Measurements from ENCODE around the gene CNOT4.

The CNOT4 gene

GRCh38 chr7:135425036-135425435 is 84.9 kb downstream of the CNOT4 start:
- Histone ChIP-seq H3K4me1 (ENCODE audit: control insufficient read depth, insufficient read depth, low read length) (peaks cover 24% of the 10 kb centered on the region), H3K27me3 (ENCODE audit: control insufficient read depth, insufficient read depth, low read length) (no peaks in the 10 kb centered on the region), H3K36me3 (ENCODE audit: control insufficient read depth, insufficient read depth, low read length) (no peaks in the 10 kb centered on the region), H3K27ac (ENCODE audit: low read depth, low read length) (no peak overlapping the region), H3K9ac (ENCODE audit: low read depth, low read length) (no peak overlapping the region), H3K9me3 (ENCODE audit: control insufficient read depth, insufficient read depth, low read length) (no peaks in the 10 kb centered on the region), H3K4me3 (ENCODE audit: low read depth, low read length) (no peak overlapping the region)

GRCh38 chr7:135420786-135421185 is 89.1 kb downstream of the CNOT4 start:
- Histone ChIP-seq H3K9me3 (ENCODE audit: control insufficient read depth, insufficient read depth, low read length) (no peaks in the 10 kb centered on the region), H3K27me3 (ENCODE audit: control insufficient read depth, insufficient read depth, low read length) (no peaks in the 10 kb centered on the region), H3K4me1 (ENCODE audit: control insufficient read depth, insufficient read depth, low read length) (peaks cover 12% of the 10 kb centered on the region), H3K4me3 (ENCODE audit: low read depth, low read length) (no peak overlapping the region), H3K9ac (ENCODE audit: low read depth, low read length) (no peak overlapping the region), H3K27ac (ENCODE audit: low read depth, low read length) (no peak overlapping the region), H3K36me3 (ENCODE audit: control insufficient read depth, insufficient read depth, low read length) (no peaks in the 10 kb centered on the region)

- H3K27ac ChIP-seq (ENCODE audit: low read depth, low read length) = no peak overlapping the region
- H3K36me3 ChIP-seq (ENCODE audit: control insufficient read depth, insufficient read depth, low read length) = no peaks in the 10 kb centered on the region; the same call in 1 of the 2 replicates
These were observed 93.5 kb downstream of the CNOT4 start for GRCh38 chr7:135416431-135416830.

GRCh38 chr7:135414850-135415439 is 95.0 kb downstream of the CNOT4 start:
- Histone ChIP-seq H3K36me3 (ENCODE audit: control insufficient read depth, insufficient read depth, low read length) (no peaks in the 10 kb centered on the region; the same call in 1 of the 2 replicates), H3K9ac (ENCODE audit: low read depth, low read length) (no peak overlapping the region), H3K4me1 (ENCODE audit: control insufficient read depth, insufficient read depth, low read length) (no peaks in the 10 kb centered on the region), H3K9me3 (ENCODE audit: control insufficient read depth, insufficient read depth, low read length) (no peaks in the 10 kb centered on the region), H3K4me3 (ENCODE audit: low read depth, low read length) (no peak overlapping the region), H3K27ac (ENCODE audit: low read depth, low read length) (no peak overlapping the region), H3K27me3 (ENCODE audit: control insufficient read depth, insufficient read depth, low read length) (no peaks in the 10 kb centered on the region)

More at GRCh38 chr7:135416431-135416830, 93.5 kb downstream of the CNOT4 start:
- H3K4me1 ChIP-seq (ENCODE audit: control insufficient read depth, insufficient read depth, low read length) = peaks cover 4% of the 10 kb centered on the region
- no peaks in the 10 kb centered on the region for H3K9me3 ChIP-seq (ENCODE audit: control insufficient read depth, insufficient read depth, low read length)
- no peaks in the 10 kb centered on the region for H3K27me3 ChIP-seq (ENCODE audit: control insufficient read depth, insufficient read depth, low read length)
- H3K4me3 ChIP-seq (ENCODE audit: low read depth, low read length) = no peak overlapping the region
- no peak overlapping the region for H3K9ac ChIP-seq (ENCODE audit: low read depth, low read length)

GRCh38 chr7:135414208-135414607 is 95.7 kb downstream of the CNOT4 start:
- Histone ChIP-seq H3K9ac (ENCODE audit: low read depth, low read length) (no peak overlapping the region), H3K36me3 (ENCODE audit: control insufficient read depth, insufficient read depth, low read length) (no peaks in the 10 kb centered on the region; the same call in 1 of the 2 replicates), H3K27ac (ENCODE audit: low read depth, low read length) (no peak overlapping the region), H3K9me3 (ENCODE audit: control insufficient read depth, insufficient read depth, low read length) (no peaks in the 10 kb centered on the region), H3K4me3 (ENCODE audit: low read depth, low read length) (no peak overlapping the region), H3K27me3 (ENCODE audit: control insufficient read depth, insufficient read depth, low read length) (no peaks in the 10 kb centered on the region), H3K4me1 (ENCODE audit: control insufficient read depth, insufficient read depth, low read length) (no peaks in the 10 kb centered on the region)

GRCh38 chr7:135411098-135411497 is 98.8 kb downstream of the CNOT4 start:
- peaks cover 5% of the 10 kb centered on the region; the same call in 1 of the 2 replicates for H3K36me3 ChIP-seq (ENCODE audit: control insufficient read depth, insufficient read depth, low read length)
- no peak overlapping the region for H3K9ac ChIP-seq (ENCODE audit: low read depth, low read length)
- no peak overlapping the region for H3K4me3 ChIP-seq (ENCODE audit: low read depth, low read length)
- H3K27ac ChIP-seq (ENCODE audit: low read depth, low read length) = no peak overlapping the region
- H3K27me3 ChIP-seq (ENCODE audit: control insufficient read depth, insufficient read depth, low read length) = no peaks in the 10 kb centered on the region
- no peaks in the 10 kb centered on the region for H3K4me1 ChIP-seq (ENCODE audit: control insufficient read depth, insufficient read depth, low read length)
- no peaks in the 10 kb centered on the region for H3K9me3 ChIP-seq (ENCODE audit: control insufficient read depth, insufficient read depth, low read length)

- Histone ChIP-seq H3K4me3 (ENCODE audit: low read depth, low read length) (no peak overlapping the region), H3K36me3 (ENCODE audit: control insufficient read depth, insufficient read depth, low read length) (peaks cover 5% of the 10 kb centered on the region; the same call in 1 of the 2 replicates), H3K9ac (ENCODE audit: low read depth, low read length) (no peak overlapping the region), H3K27me3 (ENCODE audit: control insufficient read depth, insufficient read depth, low read length) (no peaks in the 10 kb centered on the region), H3K27ac (ENCODE audit: low read depth, low read length) (no peak overlapping the region), H3K4me1 (ENCODE audit: control insufficient read depth, insufficient read depth, low read length) (no peaks in the 10 kb centered on the region), H3K9me3 (ENCODE audit: control insufficient read depth, insufficient read depth, low read length) (no peaks in the 10 kb centered on the region)
These were observed 99.4 kb downstream of the CNOT4 start for GRCh38 chr7:135410543-135410942.

GRCh38 chr7:135409845-135410542 is 99.9 kb downstream of the CNOT4 start:
- Histone ChIP-seq H3K4me1 (ENCODE audit: control insufficient read depth, insufficient read depth, low read length) (no peaks in the 10 kb centered on the region), H3K9ac (ENCODE audit: low read depth, low read length) (no peak overlapping the region), H3K9me3 (ENCODE audit: control insufficient read depth, insufficient read depth, low read length) (no peaks in the 10 kb centered on the region), H3K4me3 (ENCODE audit: low read depth, low read length) (no peak overlapping the region), H3K27me3 (ENCODE audit: control insufficient read depth, insufficient read depth, low read length) (no peaks in the 10 kb centered on the region), H3K27ac (ENCODE audit: low read depth, low read length) (no peak overlapping the region), H3K36me3 (ENCODE audit: control insufficient read depth, insufficient read depth, low read length) (peaks cover 5% of the 10 kb centered on the region; the same call in 1 of the 2 replicates)

- Histone ChIP-seq H3K9ac (ENCODE audit: low read depth, low read length) (no peak overlapping the region), H3K4me1 (ENCODE audit: control insufficient read depth, insufficient read depth, low read length) (no peaks in the 10 kb centered on the region), H3K36me3 (ENCODE audit: control insufficient read depth, insufficient read depth, low read length) (0 out of 2 replicates have a peak, but pooled peaks cover 5% of the 10 kb centered on the region), H3K27ac (ENCODE audit: low read depth, low read length) (no peak overlapping the region), H3K9me3 (ENCODE audit: control insufficient read depth, insufficient read depth, low read length) (no peaks in the 10 kb centered on the region), H3K4me3 (ENCODE audit: low read depth, low read length) (no peak overlapping the region), H3K27me3 (ENCODE audit: control insufficient read depth, insufficient read depth, low read length) (no peaks in the 10 kb centered on the region)
These were observed 102.0 kb downstream of the CNOT4 start for GRCh38 chr7:135407884-135408283.

GRCh38 chr7:135406918-135407317 is 103.0 kb downstream of the CNOT4 start:
- no peak overlapping the region for H3K9ac ChIP-seq (ENCODE audit: low read depth, low read length)
- no peak overlapping the region for H3K4me3 ChIP-seq (ENCODE audit: low read depth, low read length)
- H3K4me1 ChIP-seq (ENCODE audit: control insufficient read depth, insufficient read depth, low read length) = no peaks in the 10 kb centered on the region
- H3K27me3 ChIP-seq (ENCODE audit: control insufficient read depth, insufficient read depth, low read length) = no peaks in the 10 kb centered on the region
- no peak overlapping the region for H3K27ac ChIP-seq (ENCODE audit: low read depth, low read length)
- 0 out of 2 replicates have a peak, but pooled peaks cover 5% of the 10 kb centered on the region for H3K36me3 ChIP-seq (ENCODE audit: control insufficient read depth, insufficient read depth, low read length)
- H3K9me3 ChIP-seq (ENCODE audit: control insufficient read depth, insufficient read depth, low read length) = no peaks in the 10 kb centered on the region

- no peaks in the 10 kb centered on the region for H3K27me3 ChIP-seq (ENCODE audit: control insufficient read depth, insufficient read depth, low read length)
- no peak overlapping the region for H3K9ac ChIP-seq (ENCODE audit: low read depth, low read length)
- no peaks in the 10 kb centered on the region for H3K9me3 ChIP-seq (ENCODE audit: control insufficient read depth, insufficient read depth, low read length)
- H3K36me3 ChIP-seq (ENCODE audit: control insufficient read depth, insufficient read depth, low read length) = 0 out of 2 replicates have a peak, but pooled peaks cover 5% of the 10 kb centered on the region
- no peak overlapping the region for H3K27ac ChIP-seq (ENCODE audit: low read depth, low read length)
- H3K4me1 ChIP-seq (ENCODE audit: control insufficient read depth, insufficient read depth, low read length) = no peaks in the 10 kb centered on the region
- H3K4me3 ChIP-seq (ENCODE audit: low read depth, low read length) = no peak overlapping the region
These were observed 103.9 kb downstream of the CNOT4 start for GRCh38 chr7:135405969-135406368.
